22Rv1 (cell line): Measurements from ENCODE around the gene ZNF750.

Experiments used
- ZFX ChIP-seq: fragments of 450-650 bp; IDR thresholded peaks from 2 replicates; pipeline ENCODE4 v1.6.1; 2017; ENCODE audit warnings: antibody characterized with exemption, borderline replicate concordance
- TF ChIP-seq, protein P1 (sequence below): fragments of 450-650 bp; IDR thresholded peaks from 2 replicates; pipeline ENCODE4 v1.5.1; 2017; ENCODE audit warnings: mild to moderate bottlenecking

- TF ChIP-seq, protein P1, sequence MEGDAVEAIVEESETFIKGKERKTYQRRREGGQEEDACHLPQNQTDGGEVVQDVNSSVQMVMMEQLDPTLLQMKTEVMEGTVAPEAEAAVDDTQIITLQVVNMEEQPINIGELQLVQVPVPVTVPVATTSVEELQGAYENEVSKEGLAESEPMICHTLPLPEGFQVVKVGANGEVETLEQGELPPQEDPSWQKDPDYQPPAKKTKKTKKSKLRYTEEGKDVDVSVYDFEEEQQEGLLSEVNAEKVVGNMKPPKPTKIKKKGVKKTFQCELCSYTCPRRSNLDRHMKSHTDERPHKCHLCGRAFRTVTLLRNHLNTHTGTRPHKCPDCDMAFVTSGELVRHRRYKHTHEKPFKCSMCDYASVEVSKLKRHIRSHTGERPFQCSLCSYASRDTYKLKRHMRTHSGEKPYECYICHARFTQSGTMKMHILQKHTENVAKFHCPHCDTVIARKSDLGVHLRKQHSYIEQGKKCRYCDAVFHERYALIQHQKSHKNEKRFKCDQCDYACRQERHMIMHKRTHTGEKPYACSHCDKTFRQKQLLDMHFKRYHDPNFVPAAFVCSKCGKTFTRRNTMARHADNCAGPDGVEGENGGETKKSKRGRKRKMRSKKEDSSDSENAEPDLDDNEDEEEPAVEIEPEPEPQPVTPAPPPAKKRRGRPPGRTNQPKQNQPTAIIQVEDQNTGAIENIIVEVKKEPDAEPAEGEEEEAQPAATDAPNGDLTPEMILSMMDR, result no peak
- no peak for TF ChIP-seq ZFX
Observed at GRCh38 chr17:82864713-82865248, 25.0 kb upstream of the ZNF750 start.
